Hematopoietic multipotent progenitor cell (in vitro differentiated cells): ENCODE measurements around the gene DEDD. TPM values are rescaled to one million over a fixed set of nuclear protein-coding genes. Genes with fewer than 3 reads are reported as not detected.

Experiments
- DNase-seq, 3 donors: peaks; one replicate each; pipeline ENCODE4 v3.0.0-alpha.2; 2011 to 2015; ENCODE audit warnings: low read depth in 2 of 3, low spot score in 2 of 3
- small RNA-seq: library from RNA; depleted of rRNA; stranded (forward); fragments of <200 nt; gene quantifications from one replicate; pipeline ENCODE3, GENCODE V24; 2012
- total RNA-seq: library from RNA; depleted of rRNA; stranded (reverse); fragments of >200 nt; gene quantifications from one replicate; pipeline ENCODE4 v1.2.3, GENCODE V29; 2012

DEDD gene
- total RNA-seq, 1 donor = 59.2 TPM

DNA sequence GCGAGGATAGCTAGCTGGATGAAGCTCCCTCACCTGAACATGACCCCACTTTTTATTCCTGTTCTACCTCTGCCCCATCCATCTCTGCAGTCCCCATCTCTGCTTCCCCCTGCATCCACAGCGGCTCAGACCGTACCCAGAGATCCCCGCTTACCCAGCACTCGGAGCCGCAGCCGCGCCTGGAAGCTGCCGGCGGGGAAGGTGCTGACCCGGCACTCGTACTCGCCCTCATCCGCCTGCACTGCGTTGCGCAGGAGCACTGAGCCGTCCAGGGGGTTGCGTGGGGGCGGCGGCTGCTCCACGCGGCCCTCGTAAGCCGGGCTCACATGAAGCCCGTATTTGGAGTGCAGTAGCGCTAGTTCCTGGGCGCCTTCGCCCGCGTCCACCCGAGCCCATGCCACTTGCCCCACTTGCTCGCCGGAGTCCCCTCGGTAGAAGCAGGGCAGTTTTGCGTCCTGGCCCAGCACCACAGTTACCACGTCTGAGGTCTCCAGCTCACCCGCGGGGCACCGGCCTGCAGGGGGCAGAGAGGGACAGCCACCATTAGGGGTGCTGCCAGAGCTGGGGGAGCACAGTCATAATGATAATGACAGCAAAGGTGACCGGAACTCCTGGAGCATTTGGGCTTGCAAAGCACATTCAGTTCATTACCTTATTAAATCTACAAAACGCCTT lies 52.9 kb downstream of the DEDD start:
- DNase-seq = no peak

DNA sequence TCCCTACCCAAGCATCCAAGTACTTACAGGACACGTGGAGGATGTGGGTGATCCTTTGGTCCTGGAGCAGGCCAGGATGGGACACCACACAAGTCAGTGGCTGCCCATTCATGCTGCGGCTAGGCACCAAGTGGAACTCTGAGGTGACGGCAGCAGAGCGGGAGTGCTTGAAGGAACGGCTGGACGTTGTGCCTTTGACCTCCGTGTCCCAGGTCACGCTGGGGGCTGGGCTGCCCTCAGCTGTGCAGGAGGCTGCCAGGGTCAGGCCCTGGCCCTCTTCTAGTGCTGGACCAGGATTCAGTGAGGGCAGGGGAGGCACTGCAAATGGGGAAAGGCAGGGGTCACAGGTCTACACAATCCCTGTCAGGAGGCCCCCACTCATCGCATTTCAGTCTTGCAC lies 55.0 kb downstream of the DEDD start:
- no peak for DNase-seq

DNA sequence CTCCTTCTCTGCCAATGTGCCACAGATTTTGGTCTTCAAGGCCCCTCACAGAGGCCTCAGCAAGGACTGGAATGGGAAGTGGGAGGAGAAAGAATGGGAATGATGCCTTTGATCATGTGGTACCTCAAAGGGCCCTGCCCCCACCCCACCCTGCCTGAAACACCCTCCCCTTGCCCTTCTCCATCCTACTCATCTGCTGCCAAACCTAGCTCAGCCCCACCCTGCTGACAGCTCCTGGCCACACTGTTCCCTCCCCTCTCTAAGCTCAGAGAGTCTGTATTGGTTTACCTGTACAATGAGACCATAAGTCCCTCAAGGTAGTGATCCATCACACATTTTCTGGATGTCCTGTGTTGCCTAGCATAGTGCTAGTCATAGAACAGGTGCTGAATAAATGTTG lies 56.1 kb downstream of the DEDD start:
- DNase-seq = no peak

DNA sequence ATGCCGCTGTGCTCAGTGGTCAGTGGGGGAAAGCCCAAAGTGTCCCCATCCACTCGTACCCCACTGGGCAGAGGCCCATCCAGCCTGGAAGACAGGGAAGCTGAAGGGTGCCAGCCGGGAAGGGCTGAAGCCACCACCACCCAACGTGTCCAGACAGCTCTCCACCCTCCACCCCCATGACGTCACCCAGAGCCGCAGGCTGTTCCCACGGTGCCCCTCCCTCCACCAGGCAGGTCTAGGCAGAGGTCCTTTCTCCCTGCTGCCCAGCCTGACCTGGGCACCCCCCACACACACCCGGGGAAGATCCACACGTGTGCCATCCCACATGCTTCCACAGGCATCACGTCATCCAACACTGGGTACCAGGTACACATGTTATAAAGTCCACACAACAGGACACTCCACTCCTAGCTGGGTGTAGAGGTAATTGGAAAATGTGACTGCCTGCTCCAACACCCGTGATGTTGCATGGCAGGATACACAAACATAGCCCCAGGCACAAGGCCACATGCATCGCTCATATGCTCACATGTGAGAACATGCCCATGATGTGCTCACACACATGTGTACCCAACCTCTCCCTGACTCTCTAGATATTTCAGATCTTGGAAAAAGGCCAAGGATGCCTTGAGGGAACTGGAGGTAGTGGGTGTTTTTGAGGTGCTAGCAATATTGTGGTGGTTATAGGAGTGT lies 57.6 kb downstream of the DEDD start:
- no peak for DNase-seq

DNA sequence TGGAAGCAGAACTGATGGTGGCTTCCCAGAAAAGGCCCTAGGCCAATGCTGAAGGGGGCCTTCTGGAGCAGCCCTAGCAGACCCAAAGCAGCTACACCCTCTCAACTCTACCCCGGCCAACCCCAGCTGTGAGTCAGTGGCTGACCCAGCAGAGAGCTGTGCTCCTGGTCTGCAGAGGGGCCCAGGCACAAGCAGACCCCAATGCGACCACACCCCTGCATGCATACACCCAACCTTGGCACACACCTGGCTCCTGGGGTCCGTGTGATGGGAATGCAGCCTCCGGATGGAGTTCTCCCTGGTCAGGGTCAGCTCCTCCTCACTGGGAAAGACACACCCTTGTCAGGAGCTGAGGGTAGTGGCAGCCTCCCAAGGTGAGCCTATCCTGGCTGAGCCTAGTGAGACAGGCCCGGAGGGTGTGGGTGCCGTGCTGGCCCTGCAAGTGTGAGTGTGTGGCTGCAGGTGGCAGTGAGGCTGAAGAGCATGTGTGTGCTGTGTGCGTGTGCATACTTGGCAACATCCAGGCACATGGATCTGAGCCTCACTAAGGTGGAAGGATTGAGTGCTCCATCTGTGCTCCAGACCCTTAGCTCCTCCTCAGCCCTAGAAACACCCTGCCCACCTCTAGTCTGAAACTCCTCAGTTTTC lies 58.9 kb downstream of the DEDD start:
- peak in 1 of 3 donors; percentile 19 for DNase-seq

DNA sequence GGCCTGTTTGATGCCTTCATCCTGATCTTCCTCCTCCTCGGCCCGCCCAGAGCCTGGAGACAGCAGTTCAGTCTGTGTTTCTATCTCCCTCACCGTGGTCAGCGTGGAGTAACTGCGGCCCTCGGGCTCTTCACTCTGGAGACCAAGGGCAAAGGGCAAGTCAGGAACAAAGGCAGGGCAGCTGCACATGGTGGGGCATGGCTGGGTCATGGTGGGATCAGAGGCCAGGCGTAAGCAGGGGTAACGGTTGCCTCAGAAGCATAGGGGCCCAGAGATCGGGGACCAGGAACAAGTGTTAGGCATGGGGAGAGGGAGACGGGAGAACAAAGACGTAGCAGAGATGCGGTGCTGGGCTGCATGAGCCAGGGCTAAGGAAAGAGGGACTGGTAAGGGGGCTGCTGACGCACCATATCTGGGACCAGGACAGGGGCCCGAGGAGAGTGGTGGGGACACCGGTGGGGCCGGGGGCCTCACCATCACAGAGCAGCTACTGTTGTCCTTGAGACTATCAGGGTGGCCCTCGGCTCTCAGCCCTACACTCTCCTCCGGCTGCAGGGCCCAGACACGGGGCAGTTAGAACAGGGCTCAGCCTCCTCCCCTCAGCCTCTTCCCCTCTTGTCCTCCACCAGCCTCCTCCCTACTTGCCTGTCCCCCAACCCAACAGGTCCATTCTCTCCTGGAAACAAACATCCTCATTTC lies 59.6 kb downstream of the DEDD start:
- DNase-seq = no peak

DNA sequence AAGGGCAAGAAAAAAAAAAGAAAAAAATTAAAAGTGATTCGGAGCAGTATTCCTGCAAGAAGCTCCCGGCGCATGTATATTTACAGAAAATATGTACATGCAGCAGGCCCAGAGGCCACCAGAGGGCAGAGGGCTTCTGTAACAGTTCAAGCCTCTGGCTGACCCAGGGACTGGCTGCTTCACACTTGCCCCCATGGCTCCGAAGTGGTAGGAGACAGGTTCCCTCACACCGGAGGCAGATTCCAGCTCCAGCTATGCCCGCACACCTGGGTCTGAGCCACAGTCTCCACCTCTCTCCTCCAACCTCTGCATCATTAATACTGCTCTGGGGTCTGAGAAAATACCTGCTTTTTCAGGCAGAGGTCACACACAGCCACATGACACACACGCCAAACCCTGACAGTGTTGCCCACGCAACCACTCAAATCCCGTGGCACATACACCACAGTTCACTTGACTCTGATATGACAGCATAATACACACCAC lies 60.5 kb downstream of the DEDD start:
- DNase-seq = peak in 2 of 3 donors; percentile 65 to 74

Small RNAs within 50 kb of the gene (small RNA-seq; reads per million reads assigned to genes)
- not detected for gene RF01225

Other genes with a start within 250 kb of the DEDD start
- gene ITLN1, start 247.5 kb downstream of the DEDD start, total RNA-seq = not detected
- not detected for gene ITLN2, start 177.9 kb downstream of the DEDD start, total RNA-seq
- 98.0 TPM for gene F11R, start 111.5 kb downstream of the DEDD start, total RNA-seq
- 76.2 TPM for gene TSTD1, start 93.7 kb downstream of the DEDD start, total RNA-seq
- 134 TPM for gene USF1, start 86.7 kb downstream of the DEDD start, total RNA-seq
- gene ARHGAP30, start 62.8 kb downstream of the DEDD start, total RNA-seq = 94.5 TPM
- under 0.01 TPM for gene NECTIN4, start 43.1 kb downstream of the DEDD start, total RNA-seq
- gene KLHDC9, start 34.3 kb downstream of the DEDD start, total RNA-seq = 2.4 TPM
- 21.8 TPM for gene PFDN2, start 14.6 kb downstream of the DEDD start, total RNA-seq
- 53.3 TPM for gene NIT1, start 14.6 kb downstream of the DEDD start, total RNA-seq
- 173 TPM for gene UFC1, start 21.3 kb upstream of the DEDD start, total RNA-seq
- gene USP21, start 26.8 kb upstream of the DEDD start, total RNA-seq = 21.8 TPM
- 29.9 TPM for gene PPOX, start 33.8 kb upstream of the DEDD start, total RNA-seq
- gene B4GALT3, start 44.8 kb upstream of the DEDD start, total RNA-seq = 28.5 TPM
- gene ADAMTS4, start 66.4 kb upstream of the DEDD start, total RNA-seq = under 0.01 TPM
- 106 TPM for gene NDUFS2, start 69.7 kb upstream of the DEDD start, total RNA-seq
- 5.1 TPM for gene FCER1G, start 82.6 kb upstream of the DEDD start, total RNA-seq
- gene APOA2, start 91.0 kb upstream of the DEDD start, total RNA-seq = not detected
- 21.5 TPM for gene TOMM40L, start 93.4 kb upstream of the DEDD start, total RNA-seq
- gene NR1I3, start 105.5 kb upstream of the DEDD start, total RNA-seq = not detected
- gene PCP4L1, start 126.1 kb upstream of the DEDD start, total RNA-seq = 0.81 TPM
- 3.5 TPM for gene MPZ, start 177.3 kb upstream of the DEDD start, total RNA-seq
- gene SDHC, start 181.7 kb upstream of the DEDD start, total RNA-seq = 32.6 TPM
- gene CFAP126, start 235.2 kb upstream of the DEDD start, total RNA-seq = 1.3 TPM